Gastroesophageal sphincter (tissue), 4 donors: ENCODE results near the gene RPL18. TPM values are rescaled to one million over a fixed set of nuclear protein-coding genes. Genes with fewer than 3 reads are reported as not detected.

Experiments used
- ATAC-seq: fragments of 150-250 bp; one replicate; pipeline ENCODE4 v1.9.1; 2016; ENCODE audit warnings: mild to moderate bottlenecking, moderate library complexity
- H3K27ac ChIP-seq, 4 donors: fragments of 200-600 bp; sonication (generic) in 3 of 4; 1 replicate in 3 of 4; 2 replicates in 1 of 4; pipeline ENCODE4 v1.5.1; 2016 to 2019
- H3K27me3 ChIP-seq: fragments of 200-600 bp; sonication (generic); one replicate; pipeline ENCODE4 v1.5.1; 2019
- H3K36me3 ChIP-seq, 2 donors: fragments of 200-600 bp; sonication (generic); one replicate each; pipeline ENCODE4 v1.5.1; 2019; ENCODE audit warnings: control low read depth in 1 of 2
- H3K4me1 ChIP-seq, 3 donors: fragments of 200-600 bp; sonication (generic); 1 replicate in 2 of 3; 2 replicates in 1 of 3; pipeline ENCODE4 v1.5.1; 2016 to 2019; ENCODE audit warnings: control low read depth in 2 of 3
- H3K4me3 ChIP-seq, 2 donors: fragments of 200-600 bp; sonication (generic); one replicate each; pipeline ENCODE4 v1.5.1; 2019; ENCODE audit warnings: mild to moderate bottlenecking in 1 of 2, moderate library complexity in 1 of 2
- H3K9me3 ChIP-seq, 3 donors: fragments of 200-600 bp; sonication (generic); one replicate each; pipeline ENCODE4 v1.5.1; 2017 to 2019; ENCODE audit warnings: control low read depth in 2 of 3
- EP300 ChIP-seq: sonication (generic); formaldehyde crosslinking; IDR thresholded peaks from one replicate; pipeline ENCODE4 v1.6.1; 2017; ENCODE audit warnings: antibody characterized with exemption, mild to moderate bottlenecking
- POLR2A ChIP-seq, 2 donors: fragments of 450-650 bp; IDR thresholded peaks; one replicate each; pipeline ENCODE4 v1.6.1; 2017; ENCODE audit warnings: antibody characterized with exemption in 2 of 2, mild to moderate bottlenecking in 2 of 2, moderate library complexity in 1 of 2
- POLR2AphosphoS5 ChIP-seq: sonication (generic); formaldehyde crosslinking; IDR thresholded peaks from one replicate; pipeline ENCODE4 v1.6.1; 2017; ENCODE audit warnings: antibody characterized with exemption
- WGBS, 2 donors: methylation state at CpG; one replicate each; pipeline ENCODE4 v1.1.5; 2018; ENCODE audit warnings: low coverage in 1 of 2; 5-methylcytosine and 5-hydroxymethylcytosine counted together
- total RNA-seq, 4 donors: library from RNA; depleted of rRNA; stranded (reverse); fragments of >200 nt; gene quantifications; one replicate each; pipeline ENCODE4 v1.1.0, GENCODE V29; 2016
- TF ChIP-seq, protein P1 (sequence below), 4 experiments: fragments of 200-600 bp in 2 of 4; fragments of 450-650 bp in 2 of 4; sonication (generic) in 1 of 4; IDR thresholded peaks; one replicate each; pipeline ENCODE4 v1.5.1; 2017 to 2019; ENCODE audit warnings: antibody characterized with exemption in 4 of 4, mild to moderate bottlenecking in 2 of 4, moderate library complexity in 2 of 4

The RPL18 gene
- total RNA-seq, 4 donors from 2014 or later = 1,261 to 2,300 (median 1,588) TPM

- H3K4me1 ChIP-seq = no peaks in the 10 kb centered on the region
- TF ChIP-seq POLR2A (IDR thresholded peaks at IDR 0.05) (no peak), POLR2AphosphoS5 (no peak), EP300 (no peak)
- TF ChIP-seq, protein P1, sequence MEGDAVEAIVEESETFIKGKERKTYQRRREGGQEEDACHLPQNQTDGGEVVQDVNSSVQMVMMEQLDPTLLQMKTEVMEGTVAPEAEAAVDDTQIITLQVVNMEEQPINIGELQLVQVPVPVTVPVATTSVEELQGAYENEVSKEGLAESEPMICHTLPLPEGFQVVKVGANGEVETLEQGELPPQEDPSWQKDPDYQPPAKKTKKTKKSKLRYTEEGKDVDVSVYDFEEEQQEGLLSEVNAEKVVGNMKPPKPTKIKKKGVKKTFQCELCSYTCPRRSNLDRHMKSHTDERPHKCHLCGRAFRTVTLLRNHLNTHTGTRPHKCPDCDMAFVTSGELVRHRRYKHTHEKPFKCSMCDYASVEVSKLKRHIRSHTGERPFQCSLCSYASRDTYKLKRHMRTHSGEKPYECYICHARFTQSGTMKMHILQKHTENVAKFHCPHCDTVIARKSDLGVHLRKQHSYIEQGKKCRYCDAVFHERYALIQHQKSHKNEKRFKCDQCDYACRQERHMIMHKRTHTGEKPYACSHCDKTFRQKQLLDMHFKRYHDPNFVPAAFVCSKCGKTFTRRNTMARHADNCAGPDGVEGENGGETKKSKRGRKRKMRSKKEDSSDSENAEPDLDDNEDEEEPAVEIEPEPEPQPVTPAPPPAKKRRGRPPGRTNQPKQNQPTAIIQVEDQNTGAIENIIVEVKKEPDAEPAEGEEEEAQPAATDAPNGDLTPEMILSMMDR (IDR thresholded peaks at IDR 0.05) = no peak
- no peak for ATAC-seq
- 80% methylated on average over 3 of the region's 39 CpGs; no CpG with 5 or more reads in 1 of the 2 donors for WGBS, 2 donors
- no peak overlapping the region for H3K27ac ChIP-seq
- H3K4me3 ChIP-seq = no peak overlapping the region
- no peaks in the 10 kb centered on the region for H3K9me3 ChIP-seq
- peaks cover 17% of the 10 kb centered on the region for H3K27me3 ChIP-seq
- H3K36me3 ChIP-seq = no peaks in the 10 kb centered on the region
Measured at GRCh38 chr19:48603449-48603848, 15.5 kb downstream of the RPL18 start.

DNA sequence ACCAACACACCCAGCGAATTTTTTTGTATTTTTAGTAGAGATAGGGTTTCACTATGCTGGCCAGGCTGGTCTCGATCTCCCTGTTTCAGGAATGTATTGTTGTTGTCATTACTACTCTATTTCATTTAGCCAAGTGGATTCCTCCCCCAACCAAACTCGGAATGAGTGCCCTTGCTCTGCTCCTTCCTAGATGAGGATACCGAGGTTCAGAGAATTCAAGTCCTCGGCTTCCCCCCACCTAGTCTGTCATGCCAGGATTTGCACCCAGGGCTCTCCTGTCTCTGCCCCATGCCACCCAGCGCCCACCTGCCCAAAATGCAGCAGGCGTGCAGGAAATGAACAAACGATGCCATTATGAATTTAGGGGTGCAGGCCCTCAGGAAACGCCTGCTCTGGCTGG lies 16.0 kb downstream of the RPL18 start:
- ATAC-seq = no peak
- no peak overlapping the region for H3K4me3 ChIP-seq
- no peaks in the 10 kb centered on the region for H3K9me3 ChIP-seq
- H3K4me1 ChIP-seq = no peaks in the 10 kb centered on the region
- TF ChIP-seq, protein P1 (IDR thresholded peaks at IDR 0.05) = no peak
- TF ChIP-seq POLR2A (IDR thresholded peaks at IDR 0.05) (no peak), EP300 (no peak), POLR2AphosphoS5 (no peak)
- no peaks in the 10 kb centered on the region for H3K36me3 ChIP-seq
- 64 to 73% methylated on average over 2 to 3 of the region's 9 CpGs for WGBS, 2 donors
- H3K27me3 ChIP-seq = peaks cover 21% of the 10 kb centered on the region
- H3K27ac ChIP-seq = no peak overlapping the region

DNA sequence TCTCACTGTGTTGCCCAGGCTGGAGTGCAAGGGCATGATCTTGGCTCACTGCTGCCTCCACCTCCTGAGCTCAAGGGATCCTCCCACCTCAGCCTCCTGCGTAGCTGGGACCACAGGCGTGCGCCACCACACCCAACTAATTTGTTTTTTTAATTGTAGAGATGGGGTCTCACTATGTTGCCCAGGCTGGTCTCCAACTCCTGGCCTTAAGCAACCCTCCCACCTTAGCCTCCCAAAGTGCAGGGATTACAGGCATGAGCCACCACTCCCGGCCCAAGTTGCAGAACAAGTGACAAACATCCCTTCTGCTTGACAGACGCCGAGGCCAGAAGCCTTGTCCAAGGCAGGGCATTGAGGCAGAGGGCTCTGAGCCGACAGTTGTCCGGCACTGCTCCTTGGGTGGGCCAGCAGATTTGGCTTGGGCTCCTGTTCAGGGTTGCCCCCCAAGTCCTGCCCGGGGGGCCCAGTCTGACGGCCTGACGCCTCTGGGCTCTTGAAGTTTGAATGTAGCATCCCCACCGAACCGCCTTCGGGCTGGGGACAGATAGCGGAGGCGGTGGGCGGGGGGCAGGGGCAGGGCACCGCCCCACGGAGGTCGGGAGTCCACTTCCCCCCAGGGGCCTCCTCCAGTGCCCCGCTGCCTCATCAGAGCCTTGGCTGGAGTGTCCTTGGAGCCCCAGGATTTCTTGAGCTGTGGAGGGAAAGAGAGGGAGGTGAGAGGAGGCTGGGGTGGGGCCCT lies 18.1 kb downstream of the RPL18 start:
- WGBS, 2 donors = 100% methylated on average over 3 of the region's 21 CpGs; no CpG with 5 or more reads in 1 of the 2 donors
- ATAC-seq = no peak
- TF ChIP-seq POLR2A (IDR thresholded peaks at IDR 0.05) = no peak
- no peak for TF ChIP-seq EP300
- TF ChIP-seq POLR2AphosphoS5 = no peak
- TF ChIP-seq, protein P1 (IDR thresholded peaks at IDR 0.05) = no peak
- Histone ChIP-seq H3K4me3 (no peak overlapping the region), H3K27ac (no peak overlapping the region), H3K36me3 (no peaks in the 10 kb centered on the region), H3K27me3 (peaks cover 25% of the 10 kb centered on the region), H3K4me1 (no peaks in the 10 kb centered on the region), H3K9me3 (no peaks in the 10 kb centered on the region)

- TF ChIP-seq, protein P1 (IDR thresholded peaks at IDR 0.05) = no peak
- Histone ChIP-seq H3K9me3 (no peaks in the 10 kb centered on the region), H3K27ac (no peak overlapping the region), H3K36me3 (no peaks in the 10 kb centered on the region), H3K4me3 (no peak overlapping the region), H3K27me3 (peaks cover 25% of the 10 kb centered on the region), H3K4me1 (no peaks in the 10 kb centered on the region)
- WGBS, 2 donors = 61 to 100% methylated on average over 1 to 16 of the region's 30 CpGs
- no peak for ATAC-seq
Measured at GRCh38 chr19:48598996-48599700, 19.8 kb downstream of the RPL18 start.
